ENCODE data around the gene C19orf67. TPM values are rescaled to one million over a fixed set of nuclear protein-coding genes. Genes with fewer than 3 reads are reported as not detected.
"Not testable (repeated sequence)": the region's sequence is repeated elsewhere in the genome, so short reads cannot be mapped to it uniquely, and the experiment has no call there.

C19orf67 gene
- total RNA-seq, 4 donors from 2014 or later = not detected

DNA sequence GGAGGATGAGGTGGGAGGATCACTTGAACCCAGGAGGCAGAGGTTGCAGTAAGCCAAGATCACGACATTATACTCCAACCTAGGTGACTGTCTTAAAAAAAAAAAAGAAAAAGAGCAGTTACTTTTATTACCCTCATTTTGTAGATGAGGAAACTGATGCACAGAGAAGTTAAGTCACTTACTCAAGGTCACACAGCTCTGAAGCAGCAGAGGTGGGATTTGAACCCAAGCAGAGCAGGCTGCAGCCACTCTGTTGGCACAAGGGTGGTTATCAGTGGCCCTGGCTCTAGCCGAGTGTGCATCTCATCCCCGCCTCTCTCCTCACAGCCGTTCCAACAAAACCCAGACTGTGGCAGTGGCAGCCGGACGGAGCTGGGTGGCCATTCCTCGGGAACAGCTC is 46.4 kb downstream of the C19orf67 start:
- Histone ChIP-seq H3K4me3 (no peak overlapping the region), H3K27me3 (no peaks in the 10 kb centered on the region), H3K4me1 (peaks cover 5% of the 10 kb centered on the region), H3K27ac (no peak overlapping the region), H3K36me3 (peaks cover 3% of the 10 kb centered on the region), H3K9me3 (no peaks in the 10 kb centered on the region)
- TF ChIP-seq CTCF (IDR thresholded peaks at IDR 0.05) = no peak
- no peak for TF ChIP-seq POLR2AphosphoS5 (IDR thresholded peaks at IDR 0.05)
- no peak for TF ChIP-seq EP300 (IDR thresholded peaks at IDR 0.05)
- TF ChIP-seq POLR2A (IDR thresholded peaks at IDR 0.05) = no peak
- 97% methylated on average over 7 of the region's 7 CpGs for WGBS
- DNase-seq (ENCODE audit: low spot score in 2 of 2) = no peak

GRCh38 chr19:14035706-14036105 is 49.9 kb downstream of the C19orf67 start:
- H3K4me3 ChIP-seq = no peak overlapping the region
- no peak overlapping the region for H3K27ac ChIP-seq
- TF ChIP-seq POLR2AphosphoS5 (IDR thresholded peaks at IDR 0.05) (no peak), CTCF (IDR thresholded peaks at IDR 0.05) (no peak), POLR2A (IDR thresholded peaks at IDR 0.05) (no peak), EP300 (IDR thresholded peaks at IDR 0.05) (no peak)
- no peak for DNase-seq (ENCODE audit: low spot score in 2 of 2)
- no peaks in the 10 kb centered on the region for H3K27me3 ChIP-seq
- H3K9me3 ChIP-seq = no peaks in the 10 kb centered on the region
- H3K4me1 ChIP-seq = peaks cover 12% of the 10 kb centered on the region
- H3K36me3 ChIP-seq = peaks cover 3% of the 10 kb centered on the region
- 65% methylated on average over 7 of the region's 7 CpGs for WGBS

GRCh38 chr19:14035159-14035558 is 50.4 kb downstream of the C19orf67 start:
- not testable (repeated sequence) for H3K4me3 ChIP-seq; DNase-seq (ENCODE audit: low spot score in 2 of 2); H3K9me3 ChIP-seq

GRCh38 chr19:14033946-14034345 is 51.6 kb downstream of the C19orf67 start:
- Histone ChIP-seq H3K9me3 (no peaks in the 10 kb centered on the region), H3K27ac (no peak overlapping the region), H3K27me3 (no peaks in the 10 kb centered on the region), H3K4me1 (peaks cover 12% of the 10 kb centered on the region), H3K4me3 (no peak overlapping the region), H3K36me3 (no peaks in the 10 kb centered on the region)
- DNase-seq (ENCODE audit: low spot score in 2 of 2) = no peak
- WGBS = 93% methylated on average over 2 of the region's 2 CpGs
- TF ChIP-seq POLR2AphosphoS5 (IDR thresholded peaks at IDR 0.05) = no peak
- TF ChIP-seq POLR2A (IDR thresholded peaks at IDR 0.05) = no peak
- no peak for TF ChIP-seq CTCF (IDR thresholded peaks at IDR 0.05)
- TF ChIP-seq EP300 (IDR thresholded peaks at IDR 0.05) = no peak

More at GRCh38 chr19:14035159-14035558, 50.4 kb downstream of the C19orf67 start:
- not testable (repeated sequence) for H3K36me3 ChIP-seq, H3K27me3 ChIP-seq, H3K27ac ChIP-seq
- WGBS = 86% methylated on average over 12 of the region's 12 CpGs
- H3K4me1 ChIP-seq = peaks cover 12% of the 10 kb centered on the region

DNA sequence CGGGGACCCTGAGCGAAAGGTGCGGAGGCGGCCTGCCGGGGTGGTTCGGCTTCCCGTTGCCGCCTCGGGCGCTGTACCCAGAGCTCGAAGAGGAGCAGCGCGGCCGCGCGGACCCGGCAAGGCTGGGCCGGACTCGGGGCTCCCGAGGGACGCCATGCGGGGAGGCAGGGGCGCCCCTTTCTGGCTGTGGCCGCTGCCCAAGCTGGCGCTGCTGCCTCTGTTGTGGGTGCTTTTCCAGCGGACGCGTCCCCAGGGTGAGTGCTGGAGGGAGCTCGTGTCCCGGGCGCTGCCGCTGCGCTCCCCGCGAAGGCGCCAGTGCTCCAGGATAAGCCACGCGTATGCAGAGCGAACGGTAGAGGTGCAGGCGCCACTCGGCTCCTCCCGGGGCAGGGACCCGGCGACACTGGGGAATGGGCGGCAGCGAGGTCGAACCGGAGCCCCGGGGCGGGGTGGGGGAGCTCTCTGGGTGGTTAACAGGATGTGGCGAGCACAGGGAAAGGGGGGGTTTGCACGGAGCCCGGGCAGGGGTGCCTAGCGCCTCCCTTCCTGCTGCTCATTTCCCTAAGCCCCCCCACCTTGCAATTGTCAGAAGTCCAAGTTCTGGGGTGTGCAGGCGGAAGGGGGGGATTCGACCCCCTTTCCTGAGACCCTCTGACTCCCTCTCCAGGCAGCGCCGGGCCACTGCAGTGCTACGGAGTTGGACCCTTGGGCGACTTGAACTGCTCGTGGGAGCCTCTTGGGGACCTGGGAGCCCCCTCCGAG is 53.7 kb downstream of the C19orf67 start, which contains the start of gene IL27RA:
Gene IL27RA, plus strand, starts transcription at position 44 of the 762 bp plus-strand sequence. Its CDS starts 111 bp downstream, at position 155.
- H3K4me3 ChIP-seq = peak within 1 kb of the TSS; percentile 72
- peaks cover 12% of the 10 kb centered on the region for H3K4me1 ChIP-seq
- no peak for DNase-seq (ENCODE audit: low spot score in 2 of 2)
- no CpG with 5 or more reads among the region's 63 CpGs for WGBS
- H3K27me3 ChIP-seq = no peaks in the 10 kb centered on the region
- H3K27ac ChIP-seq = peak within 1 kb of the TSS; percentile 61
- no peaks in the 10 kb centered on the region for H3K9me3 ChIP-seq
- no peaks in the 10 kb centered on the region for H3K36me3 ChIP-seq
- TF ChIP-seq CTCF (IDR thresholded peaks at IDR 0.05) (peak; percentile 10 to 41), EP300 (IDR thresholded peaks at IDR 0.05) (no peak)

Other genes with a start within 250 kb of the C19orf67 start
- gene NANOS3, start 208.6 kb downstream of the C19orf67 start, total RNA-seq = not detected
- 10 to 100 TPM in 2 of 4 donors, 1 to 10 TPM in 2; 7.6 to 23.0 (median 9.9) TPM for gene BRME1, start 179.7 kb downstream of the C19orf67 start, total RNA-seq
- 10 to 100 TPM; 48.0 to 94.9 (median 66.7) TPM for gene CC2D1A, start 179.6 kb downstream of the C19orf67 start, total RNA-seq
- gene PODNL1, start 147.4 kb downstream of the C19orf67 start, total RNA-seq = 10 to 100 TPM in 1 of 4 donors, 1 to 10 TPM in 3; 2.3 to 10.6 (median 5.7) TPM
- 10 to 100 TPM; 38.3 to 52.3 (median 46.2) TPM for gene DCAF15, start 133.3 kb downstream of the C19orf67 start, total RNA-seq
- gene RFX1, start 79.5 kb downstream of the C19orf67 start, total RNA-seq = 10 to 100 TPM in 2 of 4 donors, 1 to 10 TPM in 2; 6.8 to 13.2 (median 10.1) TPM
- gene RLN3, start 57.6 kb downstream of the C19orf67 start, total RNA-seq = not detected
- gene IL27RA, start 54.0 kb downstream of the C19orf67 start, total RNA-seq = 1 to 10 TPM in 3 of 4 donors, under 1 TPM in 1; 0.76 to 2.5 (median 1.5) TPM
- gene PALM3, start 23.7 kb downstream of the C19orf67 start, total RNA-seq = not detected
- 10 to 100 TPM; 10.5 to 18.5 (median 15.9) TPM for gene MISP3, start 13.0 kb downstream of the C19orf67 start, total RNA-seq
- 10 to 100 TPM; 22.4 to 34.9 (median 29.1) TPM for gene SAMD1, start 5.0 kb upstream of the C19orf67 start, total RNA-seq
- gene PRKACA, start 32.0 kb upstream of the C19orf67 start, total RNA-seq = 10 to 100 TPM; 22.1 to 42.6 (median 31.2) TPM
- gene ASF1B, start 50.8 kb upstream of the C19orf67 start, total RNA-seq = 1 to 10 TPM; 3.4 to 8.8 (median 7.8) TPM
- 10 to 100 TPM; 22.3 to 36.4 (median 27.3) TPM for gene ADGRL1, start 120.4 kb upstream of the C19orf67 start, total RNA-seq